ENCODE measurements around the gene KATNIP.

DNA sequence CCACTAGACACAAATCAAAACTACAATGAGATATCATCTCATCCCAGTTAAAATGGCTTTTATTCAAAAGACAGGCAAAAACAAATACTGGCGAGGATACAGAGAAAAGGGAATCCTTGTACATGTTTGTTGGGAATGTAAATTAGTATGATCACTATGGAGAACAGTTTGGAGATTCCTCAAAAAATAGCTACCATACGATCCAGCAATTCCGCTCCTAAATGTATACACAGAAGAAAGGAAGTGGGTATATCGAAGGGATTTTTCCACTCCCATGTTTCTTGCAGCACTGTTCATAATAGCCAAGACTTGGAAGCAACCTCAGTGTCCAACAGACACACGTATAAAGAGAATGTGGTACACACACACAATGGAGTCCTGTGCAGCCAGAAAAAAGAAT, 35.3 kb downstream of the KATNIP start:
- no peak for TF ChIP-seq GATA3 (IDR thresholded peaks at IDR 0.05; ENCODE audit: low read depth, low read length)
- TF ChIP-seq GATA2 (IDR thresholded peaks at IDR 0.05; ENCODE audit: low read depth, low read length) = no peak

Data from SH-SY5Y (cell line).